ENCODE measurements around the gene DPEP2.
"Not testable (repeated sequence)": the region's sequence is repeated elsewhere in the genome, so short reads cannot be mapped to it uniquely, and the experiment has no call there.

DNA sequence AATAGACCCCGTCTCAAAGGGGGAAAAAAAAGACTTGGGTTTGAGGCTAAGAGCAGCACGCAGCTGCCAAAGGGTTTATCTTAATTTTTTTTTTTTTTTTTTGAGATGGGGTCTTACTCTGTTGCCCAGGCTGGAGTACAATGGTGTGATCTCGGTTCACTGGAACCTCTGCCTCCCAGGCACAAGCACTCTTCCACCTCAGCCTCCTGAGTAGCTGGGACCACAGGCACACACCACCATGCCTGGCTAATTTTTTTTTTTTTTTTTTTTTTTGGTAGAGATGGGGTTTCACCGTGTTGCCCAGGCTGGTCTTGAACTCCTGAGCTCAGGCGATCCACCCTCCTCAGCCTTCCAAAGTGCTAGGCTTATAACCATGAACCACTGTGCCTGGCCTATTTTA is 61.6 kb downstream of the DPEP2 start:
- TF ChIP-seq, protein P1, sequence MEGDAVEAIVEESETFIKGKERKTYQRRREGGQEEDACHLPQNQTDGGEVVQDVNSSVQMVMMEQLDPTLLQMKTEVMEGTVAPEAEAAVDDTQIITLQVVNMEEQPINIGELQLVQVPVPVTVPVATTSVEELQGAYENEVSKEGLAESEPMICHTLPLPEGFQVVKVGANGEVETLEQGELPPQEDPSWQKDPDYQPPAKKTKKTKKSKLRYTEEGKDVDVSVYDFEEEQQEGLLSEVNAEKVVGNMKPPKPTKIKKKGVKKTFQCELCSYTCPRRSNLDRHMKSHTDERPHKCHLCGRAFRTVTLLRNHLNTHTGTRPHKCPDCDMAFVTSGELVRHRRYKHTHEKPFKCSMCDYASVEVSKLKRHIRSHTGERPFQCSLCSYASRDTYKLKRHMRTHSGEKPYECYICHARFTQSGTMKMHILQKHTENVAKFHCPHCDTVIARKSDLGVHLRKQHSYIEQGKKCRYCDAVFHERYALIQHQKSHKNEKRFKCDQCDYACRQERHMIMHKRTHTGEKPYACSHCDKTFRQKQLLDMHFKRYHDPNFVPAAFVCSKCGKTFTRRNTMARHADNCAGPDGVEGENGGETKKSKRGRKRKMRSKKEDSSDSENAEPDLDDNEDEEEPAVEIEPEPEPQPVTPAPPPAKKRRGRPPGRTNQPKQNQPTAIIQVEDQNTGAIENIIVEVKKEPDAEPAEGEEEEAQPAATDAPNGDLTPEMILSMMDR (IDR thresholded peaks at IDR 0.05), result not testable (repeated sequence)
- not testable (repeated sequence) for TF ChIP-seq POLR2A (IDR thresholded peaks at IDR 0.05)

All from thyroid gland (tissue), 4 donors.